Erythroblast (primary cell): Measurements from ENCODE around the gene TTC29.

Source experiments
- GATA1 ChIP-seq: IDR thresholded peaks from 2 replicates; pipeline ENCODE4 v1.6.1; 2011; ENCODE audit warnings: low read depth, mild to moderate bottlenecking, control low read depth, low read length, moderate library complexity
- POLR2A ChIP-seq: IDR thresholded peaks from 2 replicates; pipeline ENCODE4 v1.6.1; 2011; ENCODE audit warnings: mild to moderate bottlenecking, low read length

DNA sequence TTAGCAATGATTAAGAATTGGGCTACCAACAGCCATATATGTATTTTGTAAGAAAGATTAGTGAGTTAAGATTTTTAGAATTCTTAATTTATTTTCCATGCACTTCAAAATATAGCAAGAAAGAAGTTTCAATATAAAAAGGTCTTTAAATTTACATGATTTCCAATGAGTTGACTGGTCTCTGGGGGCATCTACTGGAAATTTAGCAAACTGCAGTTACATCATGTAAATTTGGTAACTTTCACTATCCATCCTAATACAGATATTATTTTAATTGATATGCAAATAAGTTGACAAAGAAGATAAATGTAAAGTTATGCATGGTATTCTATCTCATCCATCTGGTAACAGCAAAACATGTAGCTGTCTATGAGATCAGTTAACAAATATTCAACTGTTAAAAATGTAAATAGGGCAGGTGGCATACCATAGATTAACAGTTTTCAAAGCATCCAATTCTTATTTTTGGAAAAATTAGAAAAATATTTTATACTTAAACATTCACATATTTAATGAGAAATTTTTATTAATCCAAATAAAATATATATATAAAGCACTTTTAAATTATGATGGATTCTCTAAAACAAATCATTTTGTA lies 29.1 kb downstream of the TTC29 start:
- TF ChIP-seq POLR2A, result no peak
- no peak for TF ChIP-seq GATA1
